Smooth muscle cell (in vitro differentiated cells): ENCODE results near the gene SFTPA2. TPM values are rescaled to one million over a fixed set of nuclear protein-coding genes. Genes with fewer than 3 reads are reported as not detected.
"Not testable (repeated sequence)": the region's sequence is repeated elsewhere in the genome, so short reads cannot be mapped to it uniquely, and the experiment has no call there.

Experiments
- DNase-seq: peaks from one replicate; lab custom pipeline; 2025; ENCODE audit not compliant: unreplicated experiment; lab: John Stamatoyannopoulos, UW
- H2AFZ ChIP-seq: fragments of 200-600 bp; sonication (generic); 2 replicates; pipeline ENCODE4 v1.6.0; 2016; ENCODE audit warnings: antibody characterized with exemption, low read depth, mild to moderate bottlenecking
- H3F3A ChIP-seq: fragments of 200-600 bp; sonication (generic); 2 replicates; pipeline ENCODE4 v1.6.0; 2017; ENCODE audit warnings: antibody characterized with exemption, low read depth
- H3K27ac ChIP-seq: fragments of 200-600 bp; sonication (generic); 2 replicates; pipeline ENCODE4 v1.5.1; 2016; ENCODE audit warnings: low read depth, mild to moderate bottlenecking
- H3K27me3 ChIP-seq: fragments of 200-600 bp; sonication (generic); 2 replicates; pipeline ENCODE4 v1.6.1; 2016; ENCODE audit warnings: low read depth, mild to moderate bottlenecking
- H3K36me3 ChIP-seq: fragments of 200-600 bp; sonication (generic); 2 replicates; pipeline ENCODE4 v1.5.1; 2016; ENCODE audit warnings: low read depth
- H3K4me1 ChIP-seq: fragments of 200-600 bp; sonication (generic); 2 replicates; pipeline ENCODE4 v1.5.1; 2016; ENCODE audit warnings: low read depth
- H3K4me2 ChIP-seq: fragments of 200-600 bp; sonication (generic); 2 replicates; pipeline ENCODE4 v1.6.0; 2016; ENCODE audit warnings: mild to moderate bottlenecking
- H3K4me3 ChIP-seq: fragments of 200-600 bp; sonication (generic); 2 replicates; pipeline ENCODE4 v1.5.1; 2016; ENCODE audit warnings: mild to moderate bottlenecking
- H3K79me2 ChIP-seq: fragments of 200-600 bp; sonication (generic); 2 replicates; pipeline ENCODE4 v1.6.0; 2016; ENCODE audit warnings: low read depth, mild to moderate bottlenecking
- H3K9ac ChIP-seq: fragments of 200-600 bp; sonication (generic); 2 replicates; pipeline ENCODE4 v1.6.0; 2016; ENCODE audit warnings: low read depth
- H3K9me3 ChIP-seq: fragments of 200-600 bp; sonication (generic); replicated peaks from 2 replicates; pipeline ENCODE4 v1.5.1; 2016; ENCODE audit warnings: low read depth
- H4K20me1 ChIP-seq: fragments of 200-600 bp; sonication (generic); 2 replicates; pipeline ENCODE4 v1.6.0; 2016; ENCODE audit warnings: low read depth
- WGBS: methylation state at CpG from one replicate; pipeline ENCODE4 v1.1.7; 2016; ENCODE audit warnings: low lambda C conversion rate; 5-methylcytosine and 5-hydroxymethylcytosine counted together
- polyA plus RNA-seq: library from polyadenylated mRNA; unstranded; fragments of >200 nt; fragmentation: Nextera tagmentation; extraction: Ambion mirVana; gene quantifications from 2 replicates; pipeline ENCODE4 v1.2.1, GENCODE V29; 2016
- total RNA-seq: library from RNA; depleted of rRNA; stranded (reverse); fragments of >200 nt; gene quantifications from 2 replicates; pipeline ENCODE4 v1.2.3, GENCODE V29; 2014
- TF ChIP-seq, protein P1 (sequence below): fragments of 200-600 bp; sonication (generic); IDR thresholded peaks from 2 replicates; pipeline ENCODE4 v1.5.1; 2017; ENCODE audit warnings: borderline replicate concordance, mild to moderate bottlenecking, antibody characterized with exemption; ENCODE audit not compliant: insufficient read depth, poor library complexity, severe bottlenecking

SFTPA2 gene
- total and polyA plus RNA-seq, 2 experiments from 2014 or later = 0.79 TPM; not detected in 1

DNA sequence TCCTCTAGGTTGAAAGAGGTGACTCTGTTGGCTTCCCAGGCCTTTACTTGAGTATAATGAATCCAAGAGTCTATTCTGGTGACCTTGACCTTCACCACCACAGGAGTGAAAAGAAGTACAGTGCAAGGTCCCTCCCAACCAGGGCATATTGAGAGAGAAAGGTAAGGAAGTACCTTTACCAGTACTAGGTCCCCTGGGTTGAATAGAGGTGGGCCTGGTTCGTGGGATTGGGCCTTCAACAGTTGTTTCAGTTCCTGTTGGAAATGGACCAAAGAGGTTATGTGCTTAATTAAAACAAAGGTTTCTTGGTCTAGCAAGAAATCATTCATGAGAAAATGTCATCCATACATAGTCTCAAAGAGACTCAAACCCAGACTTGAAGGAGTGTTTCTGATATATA lies 44.1 kb upstream of the SFTPA2 start:
- H3K27ac ChIP-seq = no peak overlapping the region
- H3K36me3 ChIP-seq = no peaks in the 10 kb centered on the region
- WGBS = 74% methylated on average over 1 of the region's 1 CpG
- H3K27me3 ChIP-seq = peaks cover 8% of the 10 kb centered on the region
- no peak overlapping the region for H3K4me3 ChIP-seq
- TF ChIP-seq, protein P1, sequence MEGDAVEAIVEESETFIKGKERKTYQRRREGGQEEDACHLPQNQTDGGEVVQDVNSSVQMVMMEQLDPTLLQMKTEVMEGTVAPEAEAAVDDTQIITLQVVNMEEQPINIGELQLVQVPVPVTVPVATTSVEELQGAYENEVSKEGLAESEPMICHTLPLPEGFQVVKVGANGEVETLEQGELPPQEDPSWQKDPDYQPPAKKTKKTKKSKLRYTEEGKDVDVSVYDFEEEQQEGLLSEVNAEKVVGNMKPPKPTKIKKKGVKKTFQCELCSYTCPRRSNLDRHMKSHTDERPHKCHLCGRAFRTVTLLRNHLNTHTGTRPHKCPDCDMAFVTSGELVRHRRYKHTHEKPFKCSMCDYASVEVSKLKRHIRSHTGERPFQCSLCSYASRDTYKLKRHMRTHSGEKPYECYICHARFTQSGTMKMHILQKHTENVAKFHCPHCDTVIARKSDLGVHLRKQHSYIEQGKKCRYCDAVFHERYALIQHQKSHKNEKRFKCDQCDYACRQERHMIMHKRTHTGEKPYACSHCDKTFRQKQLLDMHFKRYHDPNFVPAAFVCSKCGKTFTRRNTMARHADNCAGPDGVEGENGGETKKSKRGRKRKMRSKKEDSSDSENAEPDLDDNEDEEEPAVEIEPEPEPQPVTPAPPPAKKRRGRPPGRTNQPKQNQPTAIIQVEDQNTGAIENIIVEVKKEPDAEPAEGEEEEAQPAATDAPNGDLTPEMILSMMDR = no peak
- H3F3A ChIP-seq = no peaks in the 10 kb centered on the region
- H3K9me3 ChIP-seq = no peaks in the 10 kb centered on the region
- no peaks in the 10 kb centered on the region for H4K20me1 ChIP-seq
- H3K4me1 ChIP-seq = no peaks in the 10 kb centered on the region
- H3K79me2 ChIP-seq = no peaks in the 10 kb centered on the region
- no peak overlapping the region for H3K9ac ChIP-seq
- H2AFZ ChIP-seq = no peak overlapping the region
- no peak for DNase-seq
- H3K4me2 ChIP-seq = no peak overlapping the region

DNA sequence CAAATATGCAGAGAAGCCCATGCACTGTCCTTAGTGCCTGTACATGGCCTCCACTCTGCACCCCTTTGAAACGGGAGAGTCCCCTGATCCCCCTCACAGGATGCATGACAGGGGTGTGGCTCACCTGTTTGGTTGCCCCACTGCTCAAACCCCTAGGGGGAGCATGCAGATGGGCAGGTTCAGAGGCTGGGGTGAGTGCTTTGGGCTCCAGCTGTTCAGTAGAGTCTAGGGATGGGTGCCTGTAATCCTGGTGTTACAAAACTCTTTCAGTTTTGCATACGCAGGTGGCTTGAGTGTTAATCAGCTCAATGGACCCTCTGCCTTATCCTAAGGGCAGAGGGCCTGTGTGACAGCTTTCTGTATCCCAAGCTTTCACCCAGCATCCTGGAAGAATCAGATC lies 42.7 kb upstream of the SFTPA2 start:
- no peak for DNase-seq
- no peak overlapping the region for H3K27ac ChIP-seq
- no peaks in the 10 kb centered on the region for H3K4me1 ChIP-seq
- TF ChIP-seq, protein P1 = no peak
- H2AFZ ChIP-seq = no peak overlapping the region
- H3K4me3 ChIP-seq = no peak overlapping the region
- peaks cover 8% of the 10 kb centered on the region for H3K27me3 ChIP-seq
- WGBS = 77% methylated on average over 2 of the region's 2 CpGs
- H3K9me3 ChIP-seq = no peaks in the 10 kb centered on the region
- H3K79me2 ChIP-seq = no peaks in the 10 kb centered on the region
- no peaks in the 10 kb centered on the region for H3K36me3 ChIP-seq
- H3K9ac ChIP-seq = no peak overlapping the region
- no peaks in the 10 kb centered on the region for H3F3A ChIP-seq
- H3K4me2 ChIP-seq = no peak overlapping the region
- no peaks in the 10 kb centered on the region for H4K20me1 ChIP-seq

DNA sequence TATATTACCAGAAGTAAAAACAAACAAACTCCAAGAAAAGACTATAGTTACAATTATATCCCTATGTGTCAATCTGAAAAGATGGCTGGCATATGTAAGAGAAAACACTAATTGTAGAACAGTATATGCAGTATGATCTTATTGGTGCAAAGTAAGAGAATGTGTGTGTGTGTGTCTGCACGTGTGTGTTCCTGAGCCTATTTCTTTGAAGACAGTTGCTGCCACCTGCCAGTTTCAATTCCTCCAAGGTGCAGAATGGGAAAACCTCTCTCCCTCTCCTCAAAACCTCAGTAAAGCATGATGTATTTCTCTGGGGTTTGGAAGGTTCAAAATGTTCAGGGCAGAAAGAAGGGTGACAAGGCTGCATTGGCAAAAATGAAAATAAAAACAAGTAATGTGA lies 41.7 kb upstream of the SFTPA2 start:
- Histone ChIP-seq H3K79me2 (no peaks in the 10 kb centered on the region), H3K9ac (no peak overlapping the region), H3K4me3 (no peak overlapping the region), H3K4me1 (no peaks in the 10 kb centered on the region), H3K27ac (no peak overlapping the region), H3K27me3 (peaks cover 8% of the 10 kb centered on the region), H3K36me3 (no peaks in the 10 kb centered on the region), H2AFZ (no peak overlapping the region), H4K20me1 (no peaks in the 10 kb centered on the region), H3F3A (no peaks in the 10 kb centered on the region), H3K9me3 (no peaks in the 10 kb centered on the region), H3K4me2 (no peak overlapping the region)
- no peak for DNase-seq
- 61% methylated on average over 1 of the region's 1 CpG for WGBS
- TF ChIP-seq, protein P1 = no peak

DNA sequence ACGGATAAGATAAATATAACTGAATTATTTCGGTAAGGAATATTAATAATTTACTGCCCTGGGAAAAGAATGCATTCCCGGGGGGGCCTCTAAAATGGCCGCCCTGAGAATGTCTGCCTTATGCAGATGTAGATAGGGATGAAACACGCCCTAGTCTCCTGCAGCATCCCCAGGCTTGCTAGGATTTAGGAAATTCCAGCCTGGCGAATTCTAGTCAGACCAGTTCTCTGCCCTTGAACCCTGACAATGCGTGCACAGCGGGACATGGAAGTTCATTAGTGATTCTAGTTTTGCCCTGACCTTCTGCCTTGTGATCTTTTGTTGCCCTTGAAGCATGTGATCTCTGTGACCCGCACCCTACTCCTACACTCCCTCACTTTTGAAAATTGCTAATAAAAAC lies 39.4 kb upstream of the SFTPA2 start:
- 86% methylated on average over 9 of the region's 9 CpGs for WGBS
- H3F3A ChIP-seq, H3K27ac ChIP-seq, DNase-seq, H3K79me2 ChIP-seq, H3K9ac ChIP-seq, H4K20me1 ChIP-seq, H3K4me3 ChIP-seq, H3K27me3 ChIP-seq, H3K36me3 ChIP-seq, H3K9me3 ChIP-seq, H3K4me2 ChIP-seq, H2AFZ ChIP-seq, H3K4me1 ChIP-seq: not testable (repeated sequence)
